Activated B cell treated with CpG ODN at 0.5 μM for 24 hours (primary cell): ENCODE measurements around the gene TMEM81. TPM values are rescaled to one million over a fixed set of nuclear protein-coding genes. Genes with fewer than 3 reads are reported as not detected.

Experiments
- ATAC-seq: fragments of 200-7000 bp; cut with Tn5 transposase; one replicate; pipeline ENCODE4 v1.10.0; 2021; ENCODE audit warnings: low read depth, mild to moderate bottlenecking, moderate library complexity
- CTCF ChIA-PET: fragments of 350-600 bp; sonication (Branson Sonifier 250); formaldehyde crosslinking; loops from one replicate; lab custom pipeline; 2021; ENCODE audit warnings: antibody characterized with exemption; lab: Charles Lee
- POLR2A ChIA-PET: fragments of 350-600 bp; sonication (Branson Sonifier 250); formaldehyde crosslinking; loops from one replicate; lab custom pipeline; 2021; ENCODE audit warnings: antibody characterized with exemption; lab: Charles Lee
- DNase-seq: peaks from one replicate; pipeline ENCODE4 v3.0.0; 2022
- H3K27ac Mint-ChIP-seq: one replicate; pipeline ENCODE4 v1.8.0; 2020; ENCODE audit warnings: mixed read lengths
- H3K27me3 Mint-ChIP-seq: one replicate; pipeline ENCODE4 v1.8.0; 2021; ENCODE audit warnings: mixed read lengths
- H3K36me3 Mint-ChIP-seq: one replicate; pipeline ENCODE4 v1.8.0; 2021; ENCODE audit warnings: low read depth, mixed read lengths
- H3K4me1 Mint-ChIP-seq: one replicate; pipeline ENCODE4 v1.8.0; 2021; ENCODE audit warnings: mixed read lengths
- H3K4me3 Mint-ChIP-seq: one replicate; pipeline ENCODE4 v1.8.0; 2020; ENCODE audit warnings: mild to moderate bottlenecking, mixed read lengths
- H3K9me3 Mint-ChIP-seq: one replicate; pipeline ENCODE4 v1.8.0; 2020; ENCODE audit warnings: mixed read lengths
- CTCF ChIP-seq: fragments of 200-600 bp; IDR thresholded peaks from one replicate; pipeline ENCODE4 v1.8.0; 2022; ENCODE audit warnings: antibody characterized with exemption, mild to moderate bottlenecking
- intact Hi-C: fragments of 100-400 bp; cut with micrococcal nuclease; formaldehyde crosslinking; loops from one replicate; pipeline ENCODE4 v1.15.1; 2024
- total RNA-seq: library from RNA; stranded (reverse); gene quantifications from 2 replicates; pipeline ENCODE4 v1.2.3, GENCODE V29; 2022

Gene TMEM81
- total RNA-seq, 1 donor from 2014 or later: 3.5 TPM

- H3K4me3 Mint-ChIP-seq: no peak overlapping the region
- H3K36me3 Mint-ChIP-seq: no peaks in the 10 kb centered on the region
- DNase-seq (no peak), ATAC-seq (no peak)
- no peaks in the 10 kb centered on the region for H3K27me3 Mint-ChIP-seq
- CTCF ChIA-PET: interaction anchor here (1.2 to 3.0 kb wide), 10 partner anchors 8 to 195 kb away, joined by 3 to 48 read pairs (median 4); no protein-coding TSS in a partner anchor
- POLR2A ChIA-PET: no interaction called here
- intact Hi-C loops: loop anchor here (1.0 kb wide), 4 partner anchors 71 to 196 kb away; no protein-coding TSS in a partner anchor
- H3K4me1 Mint-ChIP-seq: no peaks in the 10 kb centered on the region
- no peak overlapping the region for H3K27ac Mint-ChIP-seq
- H3K9me3 Mint-ChIP-seq: no peaks in the 10 kb centered on the region
- no peak for TF ChIP-seq CTCF
Measured at GRCh38 chr1:205060746-205061145, 23.5 kb downstream of the TMEM81 start.

- no peaks in the 10 kb centered on the region for H3K4me1 Mint-ChIP-seq
- no peak for DNase-seq
- CTCF ChIA-PET: no interaction called here
Measured at GRCh38 chr1:205059660-205060059, 24.6 kb downstream of the TMEM81 start.

GRCh38 chr1:205058853-205059252 is 25.4 kb downstream of the TMEM81 start:
- no peak for DNase-seq
- no peak overlapping the region for H3K27ac Mint-ChIP-seq
- no peak overlapping the region for H3K4me3 Mint-ChIP-seq
- TF ChIP-seq CTCF: no peak
- peaks cover 5% of the 10 kb centered on the region for H3K27me3 Mint-ChIP-seq
- no peaks in the 10 kb centered on the region for H3K4me1 Mint-ChIP-seq
- no peak for ATAC-seq
- ChIA-PET POLR2A (no interaction called here), CTCF (no interaction called here)
- H3K9me3 Mint-ChIP-seq: no peaks in the 10 kb centered on the region
- no peaks in the 10 kb centered on the region for H3K36me3 Mint-ChIP-seq
- intact Hi-C loops: no loop called here

More at GRCh38 chr1:205059660-205060059, 24.6 kb downstream of the TMEM81 start:
- no peaks in the 10 kb centered on the region for H3K36me3 Mint-ChIP-seq
- H3K4me3 Mint-ChIP-seq: no peak overlapping the region
- H3K9me3 Mint-ChIP-seq: no peaks in the 10 kb centered on the region
- H3K27ac Mint-ChIP-seq: no peak overlapping the region
- peaks cover 5% of the 10 kb centered on the region for H3K27me3 Mint-ChIP-seq
- ATAC-seq: no peak
- POLR2A ChIA-PET: no interaction called here
- no peak for TF ChIP-seq CTCF
- intact Hi-C loops: no loop called here

GRCh38 chr1:205057808-205058575 is 26.3 kb downstream of the TMEM81 start:
- DNase-seq (no peak), ATAC-seq (no peak)
- intact Hi-C loops: no loop called here
- Mint-ChIP-seq H3K4me3 (no peak overlapping the region), H3K27ac (no peak overlapping the region), H3K27me3 (peaks cover 9% of the 10 kb centered on the region), H3K9me3 (no peaks in the 10 kb centered on the region), H3K4me1 (no peaks in the 10 kb centered on the region), H3K36me3 (no peaks in the 10 kb centered on the region)
- no peak for TF ChIP-seq CTCF
- POLR2A ChIA-PET: no interaction called here
- CTCF ChIA-PET: no interaction called here

- H3K36me3 Mint-ChIP-seq: no peaks in the 10 kb centered on the region
- POLR2A ChIA-PET: no interaction called here
- no peak for ATAC-seq
- no peak overlapping the region for H3K27ac Mint-ChIP-seq
- TF ChIP-seq CTCF: no peak
- intact Hi-C loops: no loop called here
- H3K9me3 Mint-ChIP-seq: no peaks in the 10 kb centered on the region
- CTCF ChIA-PET: no interaction called here
- H3K4me1 Mint-ChIP-seq: no peaks in the 10 kb centered on the region
- no peak overlapping the region for H3K4me3 Mint-ChIP-seq
- no peak for DNase-seq
- H3K27me3 Mint-ChIP-seq: peaks cover 9% of the 10 kb centered on the region
Measured at GRCh38 chr1:205056956-205057568, 27.2 kb downstream of the TMEM81 start.
